ENCODE measurements around the gene PTPRO.

The PTPRO gene

DNA sequence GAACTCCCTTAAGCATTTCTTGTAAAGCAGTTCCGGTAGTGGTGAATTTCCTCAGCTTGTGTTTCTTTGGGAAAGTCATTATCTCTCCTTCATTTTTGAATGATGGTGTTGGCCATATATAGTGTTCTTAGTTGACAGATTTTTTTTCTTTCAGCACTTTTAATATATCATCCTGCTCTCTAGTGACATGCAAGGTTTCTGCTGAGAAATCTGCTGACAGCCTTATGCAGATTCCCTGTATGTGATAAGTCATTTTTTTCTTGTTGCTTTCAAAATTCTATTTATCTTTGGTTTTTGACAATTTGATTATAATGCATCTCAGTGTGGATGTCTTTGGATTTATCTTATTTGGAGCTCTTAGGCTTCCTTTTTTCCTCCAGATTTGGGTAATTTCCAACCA, 135.7 kb downstream of the PTPRO start:
- DNase-seq: no peak

DNA sequence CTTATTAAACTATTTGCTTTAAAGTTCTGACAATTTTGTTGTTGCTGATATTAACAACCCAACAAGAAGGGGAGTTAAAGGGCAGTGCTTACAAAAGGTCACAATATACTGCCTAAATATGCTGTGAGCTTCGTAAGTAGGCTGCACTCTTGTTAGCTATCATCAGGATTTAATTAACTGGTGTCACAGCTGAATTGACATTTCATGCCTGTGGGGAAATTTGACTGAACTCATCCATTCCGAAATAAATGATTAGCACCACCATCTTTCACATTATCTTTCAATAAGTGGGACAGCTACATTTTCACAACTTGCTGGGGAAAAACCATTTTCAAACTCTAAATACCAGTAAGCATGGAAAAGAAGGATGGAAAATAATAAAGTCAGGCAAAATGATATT, 146.6 kb downstream of the PTPRO start:
- no peak for DNase-seq

GRCh38 chr12:15469356-15469755, 147.0 kb downstream of the PTPRO start:
- DNase-seq: no peak

- DNase-seq: no peak
These were observed 149.7 kb downstream of the PTPRO start for GRCh38 chr12:15472036-15472435.

DNA sequence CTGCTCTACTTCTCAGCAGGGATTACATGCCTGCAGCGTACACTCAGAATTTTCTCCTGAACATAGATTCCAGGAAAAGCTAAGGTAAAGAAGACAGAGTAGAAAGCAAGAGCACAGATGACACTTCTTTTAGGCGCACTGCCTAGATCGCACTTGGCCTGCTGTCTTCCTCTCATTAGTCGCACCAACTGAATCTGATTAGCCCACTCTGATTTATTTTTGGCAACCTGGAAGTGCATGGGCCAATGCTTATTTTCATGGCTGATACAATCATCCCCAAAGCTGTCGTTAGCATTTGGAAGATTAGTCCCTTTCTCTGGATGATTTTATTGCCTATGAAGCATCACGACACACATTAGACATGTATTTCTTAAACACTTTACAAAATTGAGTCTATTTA, 152.5 kb downstream of the PTPRO start:
- no peak for DNase-seq

GRCh38 chr12:15477761-15478160, 155.5 kb downstream of the PTPRO start:
- no peak for DNase-seq

DNA sequence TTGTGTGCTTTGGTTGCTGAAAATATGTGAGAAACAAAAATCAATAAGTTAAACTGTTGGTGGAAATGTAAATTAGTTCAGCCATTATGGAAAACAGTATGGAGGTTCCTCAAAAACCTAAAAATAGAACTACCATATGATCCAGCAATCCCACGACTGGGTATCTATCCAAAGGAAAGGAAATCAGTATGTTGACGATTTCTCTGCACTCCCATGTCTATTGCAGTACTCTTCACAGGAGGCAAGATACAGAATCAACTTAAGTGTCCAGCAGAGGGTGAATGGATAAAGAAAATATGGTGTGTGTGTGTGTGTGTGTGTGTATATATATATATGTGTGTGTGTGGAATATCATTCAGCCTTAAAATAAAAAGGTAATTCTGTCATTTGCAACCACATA, 159.5 kb downstream of the PTPRO start:
- DNase-seq: no peak

GRCh38 chr12:15485466-15485865, 163.2 kb downstream of the PTPRO start:
- no peak for DNase-seq

GRCh38 chr12:15486859-15487258, 164.6 kb downstream of the PTPRO start:
- no peak for DNase-seq

DNA sequence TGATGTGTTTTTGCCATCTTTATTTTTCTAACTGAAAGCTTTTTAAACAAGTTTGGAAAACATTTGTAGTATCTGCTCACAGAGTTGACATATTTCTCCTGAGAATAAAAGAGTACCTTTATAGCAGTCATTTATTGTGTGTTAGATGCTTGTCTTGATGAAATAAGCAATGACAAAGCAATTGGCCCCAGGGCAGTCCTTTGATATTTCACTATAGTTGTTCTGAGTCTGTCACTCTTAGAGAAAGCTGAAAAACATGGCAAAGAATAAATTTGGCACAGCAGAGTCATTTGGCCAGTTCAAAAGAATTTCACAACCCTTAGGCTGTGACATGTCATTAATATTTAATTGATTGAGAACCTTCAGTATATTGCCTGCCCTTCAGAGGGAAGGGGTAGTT, 166.2 kb downstream of the PTPRO start:
- no peak for DNase-seq

GRCh38 chr12:15494329-15495046, 172.2 kb downstream of the PTPRO start:
- DNase-seq: no peak

DNA sequence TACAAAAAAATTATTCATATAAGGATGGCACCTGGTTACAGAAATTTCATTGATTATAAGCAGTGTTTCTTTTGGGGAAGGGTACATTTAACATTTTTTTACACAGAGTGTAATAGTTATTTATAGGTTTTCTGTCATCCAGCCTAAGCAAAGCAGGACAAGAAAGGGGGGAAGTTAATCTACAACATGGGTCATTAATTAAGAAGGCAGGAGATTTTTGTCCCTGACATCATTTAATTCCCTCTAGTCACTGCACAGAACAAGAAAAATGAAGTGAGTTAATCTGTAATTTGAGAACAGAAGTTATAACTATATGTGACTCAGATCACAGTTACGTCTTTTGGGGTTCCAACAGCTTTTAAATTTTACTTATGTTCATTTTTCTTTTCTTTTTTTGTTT, 173.4 kb downstream of the PTPRO start:
- DNase-seq: no peak

GRCh38 chr12:15496738-15497137, 174.4 kb downstream of the PTPRO start:
- no peak for DNase-seq

GRCh38 chr12:15497671-15498292, 175.5 kb downstream of the PTPRO start:
- no peak for DNase-seq

- no peak for DNase-seq
These were observed 179.9 kb downstream of the PTPRO start for GRCh38 chr12:15502211-15502610.

DNA sequence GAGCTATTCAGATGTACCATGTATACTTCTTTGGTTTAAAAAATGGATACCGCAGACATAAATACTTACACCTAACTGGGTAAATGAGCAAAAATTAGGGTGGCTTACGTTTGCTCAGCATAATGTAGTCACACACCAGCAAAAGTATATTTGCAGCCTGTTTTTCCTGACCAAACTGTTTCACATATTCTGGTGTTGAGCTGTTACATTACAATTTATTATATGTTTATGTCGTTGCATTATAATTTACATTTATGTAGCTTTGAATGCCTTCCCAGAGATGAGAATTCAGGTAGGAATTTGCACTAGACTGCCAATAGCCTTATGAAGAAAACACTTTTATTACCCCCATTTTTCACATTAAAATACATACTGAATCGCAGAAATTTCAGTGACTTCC, 183.3 kb downstream of the PTPRO start:
- DNase-seq: no peak

- no peak for DNase-seq
These were observed 192.7 kb downstream of the PTPRO start for GRCh38 chr12:15515010-15515409.

DNA sequence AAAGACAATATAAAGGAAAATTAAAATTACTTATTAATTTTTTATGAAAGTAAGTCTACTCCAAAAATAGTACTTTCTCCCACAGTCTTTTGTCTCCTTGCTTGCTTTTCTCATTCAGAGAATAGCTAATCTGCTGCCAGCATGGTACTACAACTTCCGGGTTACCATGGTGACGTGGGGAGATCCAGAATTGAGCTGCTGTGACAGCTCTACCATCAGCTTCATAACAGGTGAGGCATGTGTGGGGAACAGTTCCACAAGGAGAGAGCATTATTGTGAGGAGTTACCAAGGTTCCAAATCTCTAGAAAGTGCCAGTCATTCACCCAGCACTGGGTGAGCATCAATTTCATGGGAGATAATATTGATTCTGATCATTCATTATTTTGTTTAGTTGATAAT, 197.8 kb downstream of the PTPRO start:
- DNase-seq: no peak

GRCh38 chr12:15520844-15521243, 198.5 kb downstream of the PTPRO start:
- no peak for DNase-seq

- no peak for DNase-seq
These were observed 200.4 kb downstream of the PTPRO start for GRCh38 chr12:15522574-15523187.

GRCh38 chr12:15525441-15525840, 203.1 kb downstream of the PTPRO start:
- no peak for DNase-seq

DNA sequence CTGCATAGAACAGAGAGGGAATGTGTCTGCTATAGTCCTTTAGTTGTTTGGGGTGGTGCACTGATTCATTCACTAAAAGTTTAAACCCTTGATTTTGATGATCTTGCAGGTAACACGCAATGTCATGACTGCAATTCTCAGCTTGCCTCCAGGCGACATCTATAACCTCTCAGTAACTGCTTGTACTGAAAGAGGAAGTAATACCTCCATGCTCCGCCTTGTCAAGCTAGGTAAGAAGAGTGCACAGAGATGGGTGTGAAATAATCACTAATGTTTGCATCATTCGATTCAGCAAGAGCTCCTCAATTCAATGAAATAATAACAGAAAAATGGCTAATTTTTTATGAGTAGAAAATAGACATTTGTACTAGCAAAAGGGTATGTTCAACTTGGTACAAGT, 203.7 kb downstream of the PTPRO start:
- DNase-seq: no peak

DNA sequence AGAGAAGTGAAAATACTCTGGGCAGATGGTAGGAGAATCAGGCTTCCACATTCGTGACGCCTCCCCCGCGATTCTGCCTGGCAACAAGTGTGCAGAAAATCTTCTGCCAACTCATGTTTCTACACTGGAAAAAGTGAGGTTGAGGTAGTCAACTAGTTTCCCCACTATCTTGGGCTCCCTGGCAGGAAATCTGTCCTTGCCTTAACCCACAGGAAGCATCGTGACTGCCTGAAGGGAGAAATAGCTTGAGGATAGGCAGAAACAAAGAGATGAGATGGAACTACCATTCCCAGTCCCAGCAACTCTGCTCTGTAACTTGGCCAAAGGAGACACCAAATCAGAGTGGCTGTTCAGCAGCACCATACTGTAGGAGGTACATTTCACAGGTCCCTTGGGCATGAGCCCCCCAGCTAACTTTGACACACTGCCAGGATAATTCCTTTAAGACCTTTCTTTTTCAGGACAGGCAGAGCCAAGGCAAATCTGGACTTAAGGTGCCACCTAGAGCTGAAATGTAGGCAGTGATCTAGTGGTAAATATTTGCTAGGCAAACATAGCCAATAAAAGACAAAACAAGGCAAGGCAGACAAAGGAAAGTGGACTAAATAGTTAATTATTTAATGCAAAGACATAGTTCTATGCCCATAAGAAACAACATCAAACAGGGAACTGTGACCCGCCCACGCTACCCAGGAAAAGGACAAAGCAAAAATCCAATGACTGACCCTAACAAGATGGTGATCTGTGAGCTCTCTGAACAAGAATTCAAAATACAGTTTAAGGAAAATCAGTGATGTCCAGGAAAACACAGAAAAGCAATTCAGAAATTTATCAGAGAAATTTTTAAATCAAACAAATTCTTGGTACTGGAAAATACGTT, 205.1 kb downstream of the PTPRO start:
- no peak for DNase-seq
